Muscle of arm (tissue), 12 donors: Measurements from ENCODE around the gene DAPK2. TPM values are rescaled to one million over a fixed set of nuclear protein-coding genes. Genes with fewer than 3 reads are reported as not detected.
"Not testable (repeated sequence)": the region's sequence is repeated elsewhere in the genome, so short reads cannot be mapped to it uniquely, and the experiment has no call there.

Experiments used
- DNase-seq: peaks from one replicate; pipeline ENCODE4 v3.0.0-alpha.2; 2013
- polyA plus RNA-seq, 12 donors: library from polyadenylated mRNA; unstranded; fragments of 120-200 nt; gene quantifications; one replicate each; pipeline ENCODE4 v1.2.1, GENCODE V29; 2013; ENCODE audit not compliant: insufficient read length in 12 of 12

The DAPK2 gene
- polyA plus RNA-seq, 12 donors = 2.5 to 6.6 (median 3.7) TPM; not detected in 2

- DNase-seq = no peak
Observed at GRCh38 chr15:63915873-63916771, 130.2 kb downstream of the DAPK2 start.

- no peak for DNase-seq
Observed at GRCh38 chr15:63915209-63915872, 130.9 kb downstream of the DAPK2 start.

GRCh38 chr15:63913786-63914315 is 132.4 kb downstream of the DAPK2 start:
- no peak for DNase-seq

GRCh38 chr15:63913336-63913735 is 132.9 kb downstream of the DAPK2 start:
- DNase-seq = no peak

GRCh38 chr15:63912061-63912615 is 134.1 kb downstream of the DAPK2 start:
- no peak for DNase-seq

- DNase-seq = no peak
Observed at GRCh38 chr15:63911160-63911559, 135.1 kb downstream of the DAPK2 start.

GRCh38 chr15:63909819-63910437 is 136.4 kb downstream of the DAPK2 start:
- DNase-seq = no peak

GRCh38 chr15:63908991-63909390 is 137.3 kb downstream of the DAPK2 start:
- no peak for DNase-seq

- no peak for DNase-seq
Observed at GRCh38 chr15:63908281-63908680, 138.0 kb downstream of the DAPK2 start.

- no peak for DNase-seq
Observed at GRCh38 chr15:63907521-63907920, 138.8 kb downstream of the DAPK2 start.

- DNase-seq = no peak
Observed at GRCh38 chr15:63906266-63906584, 140.1 kb downstream of the DAPK2 start.

GRCh38 chr15:63905558-63906265 is 140.6 kb downstream of the DAPK2 start:
- DNase-seq = no peak

- no peak for DNase-seq
Observed at GRCh38 chr15:63905131-63905530, 141.2 kb downstream of the DAPK2 start.

GRCh38 chr15:63904042-63904441 is 142.2 kb downstream of the DAPK2 start:
- DNase-seq = no peak

- no peak for DNase-seq
Observed at GRCh38 chr15:63902671-63903035, 143.6 kb downstream of the DAPK2 start.

- no peak for DNase-seq
Observed at GRCh38 chr15:63901912-63902670, 144.2 kb downstream of the DAPK2 start.

GRCh38 chr15:63900306-63900705 is 146.0 kb downstream of the DAPK2 start:
- no peak for DNase-seq

GRCh38 chr15:63899606-63900005 is 146.7 kb downstream of the DAPK2 start:
- DNase-seq = not testable (repeated sequence)

- DNase-seq = no peak
Observed at GRCh38 chr15:63899193-63899592, 147.1 kb downstream of the DAPK2 start.

GRCh38 chr15:63896336-63897115 is 149.8 kb downstream of the DAPK2 start:
- DNase-seq = no peak
